ENCODE results near the gene TSHZ2. TPM values are rescaled to one million over a fixed set of nuclear protein-coding genes. Genes with fewer than 3 reads are reported as not detected.
"Not testable (repeated sequence)": the region's sequence is repeated elsewhere in the genome, so short reads cannot be mapped to it uniquely, and the experiment has no call there.

The TSHZ2 gene
- total RNA-seq, 1 donor from 2014 or later, result 0.77 TPM

GRCh38 chr20:53490620-53491019 is 518.5 kb downstream of the TSHZ2 start:
- no peak for DNase-seq (ENCODE audit: low read depth in 2 of 2)

GRCh38 chr20:53491462-53491861 is 519.3 kb downstream of the TSHZ2 start:
- no peak for DNase-seq (ENCODE audit: low read depth in 2 of 2)

DNA sequence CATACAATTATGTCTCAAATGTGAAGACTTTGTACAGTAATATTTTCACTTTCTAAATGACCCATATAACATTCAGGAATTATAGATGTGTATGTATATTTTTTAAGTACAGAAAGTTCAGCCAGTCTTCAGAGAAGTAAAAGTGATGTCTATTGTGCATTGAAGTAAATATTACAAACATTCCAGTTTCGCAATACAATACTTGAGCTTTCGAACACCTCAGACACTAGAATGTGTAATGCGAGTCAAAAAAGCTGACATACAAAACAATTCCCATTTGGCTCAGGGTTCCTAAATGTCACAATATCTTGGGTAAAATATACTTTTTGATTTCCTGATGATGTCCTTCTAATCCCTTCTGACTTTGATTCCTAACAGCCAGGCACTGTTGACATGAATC is 520.1 kb downstream of the TSHZ2 start:
- DNase-seq (ENCODE audit: low read depth in 2 of 2), result no peak

DNA sequence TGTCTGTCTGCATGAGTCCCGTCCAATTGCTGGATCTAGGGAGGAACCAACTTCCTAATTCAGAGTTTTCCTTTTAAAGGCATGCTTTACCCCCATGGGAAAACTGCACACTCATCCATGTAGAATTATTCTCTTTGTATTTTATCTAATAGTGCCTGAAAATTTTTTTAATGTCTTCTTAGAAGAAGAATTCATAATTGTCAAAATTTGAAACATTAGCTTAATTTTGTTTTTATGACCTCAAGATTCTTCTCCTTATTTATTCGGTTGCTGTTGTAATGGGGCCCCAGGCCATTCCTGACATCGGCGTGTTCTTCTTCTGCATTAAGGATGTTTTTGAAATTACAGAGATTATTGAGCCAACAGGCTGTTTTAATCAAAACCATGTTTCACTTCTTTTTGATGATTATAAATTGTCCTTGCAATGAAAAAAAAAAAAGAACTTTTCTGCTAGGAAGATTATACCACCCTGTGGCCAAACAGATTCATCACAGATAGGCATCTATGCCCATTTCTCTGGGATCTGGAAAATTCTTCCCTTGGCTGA is 521.2 kb downstream of the TSHZ2 start:
- no peak for DNase-seq (ENCODE audit: low read depth in 2 of 2)

DNA sequence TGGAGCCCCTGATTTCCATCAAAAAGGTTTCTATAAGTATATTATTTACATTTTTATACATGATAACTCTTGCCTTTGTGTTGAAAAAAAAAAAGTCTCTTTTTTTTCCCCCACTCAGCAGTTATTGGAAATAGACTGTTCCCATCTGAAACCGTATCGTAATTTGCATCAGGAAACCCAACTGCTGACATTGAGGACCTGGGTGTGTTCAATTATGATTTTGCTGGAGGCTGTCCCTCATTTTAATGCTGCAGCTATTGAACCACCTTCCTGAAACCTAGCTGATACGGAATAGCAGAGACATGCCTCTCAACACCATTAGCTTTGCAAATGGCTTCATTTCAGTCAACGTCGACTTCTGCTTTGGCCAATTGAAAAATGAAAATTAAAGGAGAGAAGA is 522.6 kb downstream of the TSHZ2 start:
- no peak for DNase-seq (ENCODE audit: low read depth in 2 of 2)

GRCh38 chr20:53495398-53496092 is 523.4 kb downstream of the TSHZ2 start:
- no peak for DNase-seq (ENCODE audit: low read depth in 2 of 2)

DNA sequence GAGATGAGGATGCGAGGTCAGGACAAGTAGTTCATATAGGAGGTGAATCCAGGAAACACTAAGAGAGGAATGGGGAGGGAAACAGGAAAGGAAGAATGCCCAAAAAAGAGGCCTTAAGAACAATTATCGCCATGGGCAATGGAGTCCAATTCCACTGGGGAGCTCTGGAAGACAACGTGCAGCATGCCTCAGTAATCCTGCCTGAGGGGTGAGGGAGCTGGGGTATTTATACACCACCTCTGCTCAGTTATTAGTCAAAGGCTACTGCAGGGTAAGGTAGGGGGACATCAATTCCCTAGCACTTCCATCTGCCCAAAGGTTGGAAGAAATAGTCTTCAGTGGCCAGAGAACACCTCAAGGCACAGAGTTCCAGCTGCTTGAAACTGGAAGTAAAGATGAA is 525.1 kb downstream of the TSHZ2 start:
- DNase-seq (ENCODE audit: low read depth in 2 of 2), result no peak

GRCh38 chr20:53498341-53498740 is 526.2 kb downstream of the TSHZ2 start:
- no peak for DNase-seq (ENCODE audit: low read depth in 2 of 2)

DNA sequence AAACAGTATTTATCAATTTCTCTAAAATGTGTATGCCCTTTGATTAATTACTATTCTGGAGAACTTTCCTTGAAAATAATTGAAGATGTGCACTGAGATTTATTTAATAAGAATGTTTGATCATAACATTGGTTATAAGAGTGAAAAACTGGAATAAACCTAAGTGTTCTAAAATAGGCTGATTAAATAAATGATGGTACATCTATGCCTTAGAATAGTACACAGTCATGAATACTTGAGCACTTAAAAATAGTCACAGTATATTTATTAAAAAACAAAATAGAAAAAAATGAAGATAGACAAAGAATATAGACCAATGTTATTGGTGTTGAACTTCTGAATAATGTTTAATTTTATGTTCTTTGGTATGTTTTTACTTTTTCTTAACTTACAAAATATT is 528.5 kb downstream of the TSHZ2 start:
- DNase-seq (ENCODE audit: low read depth in 2 of 2), result no peak

GRCh38 chr20:53502820-53503219 is 530.7 kb downstream of the TSHZ2 start:
- no peak for DNase-seq (ENCODE audit: low read depth in 2 of 2)

GRCh38 chr20:53503517-53503919 is 531.4 kb downstream of the TSHZ2 start:
- no peak for DNase-seq (ENCODE audit: low read depth in 2 of 2)

DNA sequence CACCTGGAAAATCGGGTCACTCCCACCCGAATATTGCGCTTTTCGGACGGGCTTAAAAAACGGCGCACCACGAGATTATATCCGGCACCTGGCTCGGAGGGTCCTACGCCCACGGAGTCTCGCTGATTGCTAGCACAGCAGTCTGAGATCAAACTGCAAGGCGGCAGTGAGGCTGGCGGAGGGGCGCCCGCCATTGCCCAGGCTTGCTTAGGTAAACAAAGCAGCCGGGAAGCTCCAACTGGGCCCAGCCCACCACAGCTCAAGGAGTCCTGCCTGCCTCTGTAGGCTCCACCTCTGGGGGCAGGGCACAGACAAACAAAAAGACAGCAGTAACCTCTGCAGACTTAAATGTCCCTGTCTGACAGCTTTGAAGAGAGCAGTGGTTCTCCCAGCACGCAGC is 531.9 kb downstream of the TSHZ2 start:
- DNase-seq (ENCODE audit: low read depth in 2 of 2), result not testable (repeated sequence)

DNA sequence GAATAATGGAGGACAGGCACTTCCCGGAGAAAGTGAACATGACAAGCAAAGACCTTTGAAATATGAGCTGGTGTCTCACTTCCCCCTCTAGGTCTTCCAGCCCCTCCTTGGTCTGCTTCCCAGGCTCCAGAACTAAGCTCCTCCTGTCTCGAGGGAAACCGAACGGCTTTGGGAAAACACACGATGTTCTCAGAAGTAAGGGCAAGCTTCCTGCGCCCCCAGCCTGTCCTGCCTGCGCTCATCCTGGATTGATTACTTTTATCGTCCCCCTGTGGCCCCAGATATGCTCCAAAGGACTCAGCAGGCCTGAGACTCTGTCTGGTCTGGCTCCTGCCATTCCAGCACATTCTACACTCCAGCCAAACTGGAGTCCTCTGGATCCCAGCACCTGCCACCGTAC is 538.1 kb downstream of the TSHZ2 start:
- no peak for DNase-seq (ENCODE audit: low read depth in 2 of 2)

DNA sequence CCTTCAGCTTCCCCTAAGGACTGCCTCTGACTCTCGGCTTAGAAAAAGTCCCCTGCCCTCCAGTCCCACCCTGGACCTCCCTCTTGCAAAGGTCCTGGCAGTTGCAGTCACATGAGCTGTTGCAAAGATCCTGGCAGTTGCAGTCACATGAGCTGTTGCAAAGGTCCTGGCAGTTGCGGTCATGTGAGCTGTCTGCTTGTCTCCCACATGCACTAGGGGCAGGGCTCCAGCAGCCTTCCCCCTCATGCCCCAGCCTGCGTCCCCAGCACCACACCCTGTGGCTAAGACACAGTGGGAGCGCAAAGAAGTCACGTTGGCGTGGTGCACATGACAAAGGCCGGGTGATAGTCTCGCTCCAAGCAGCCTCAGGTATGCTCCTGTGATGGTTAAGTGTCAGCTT is 538.5 kb downstream of the TSHZ2 start:
- DNase-seq (ENCODE audit: low read depth in 2 of 2), result no peak

GRCh38 chr20:53512076-53512475 is 539.9 kb downstream of the TSHZ2 start:
- no peak for DNase-seq (ENCODE audit: low read depth in 2 of 2)

DNA sequence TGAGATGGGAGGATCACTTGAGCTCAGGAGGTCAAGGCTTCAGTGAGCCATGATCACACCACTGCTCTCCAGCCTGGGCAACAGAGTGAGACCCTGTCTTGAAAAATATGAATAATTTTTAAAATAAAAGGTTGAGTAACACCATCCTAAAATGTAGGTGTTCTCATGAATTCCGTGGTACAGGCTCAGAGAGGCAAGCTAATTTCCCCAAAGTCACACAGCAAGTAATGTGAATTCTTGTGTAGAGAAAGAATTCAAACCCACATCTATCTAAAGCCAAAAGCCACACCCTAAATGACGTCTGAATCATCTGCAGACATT is 541.0 kb downstream of the TSHZ2 start:
- no peak for DNase-seq (ENCODE audit: low read depth in 2 of 2)

DNA sequence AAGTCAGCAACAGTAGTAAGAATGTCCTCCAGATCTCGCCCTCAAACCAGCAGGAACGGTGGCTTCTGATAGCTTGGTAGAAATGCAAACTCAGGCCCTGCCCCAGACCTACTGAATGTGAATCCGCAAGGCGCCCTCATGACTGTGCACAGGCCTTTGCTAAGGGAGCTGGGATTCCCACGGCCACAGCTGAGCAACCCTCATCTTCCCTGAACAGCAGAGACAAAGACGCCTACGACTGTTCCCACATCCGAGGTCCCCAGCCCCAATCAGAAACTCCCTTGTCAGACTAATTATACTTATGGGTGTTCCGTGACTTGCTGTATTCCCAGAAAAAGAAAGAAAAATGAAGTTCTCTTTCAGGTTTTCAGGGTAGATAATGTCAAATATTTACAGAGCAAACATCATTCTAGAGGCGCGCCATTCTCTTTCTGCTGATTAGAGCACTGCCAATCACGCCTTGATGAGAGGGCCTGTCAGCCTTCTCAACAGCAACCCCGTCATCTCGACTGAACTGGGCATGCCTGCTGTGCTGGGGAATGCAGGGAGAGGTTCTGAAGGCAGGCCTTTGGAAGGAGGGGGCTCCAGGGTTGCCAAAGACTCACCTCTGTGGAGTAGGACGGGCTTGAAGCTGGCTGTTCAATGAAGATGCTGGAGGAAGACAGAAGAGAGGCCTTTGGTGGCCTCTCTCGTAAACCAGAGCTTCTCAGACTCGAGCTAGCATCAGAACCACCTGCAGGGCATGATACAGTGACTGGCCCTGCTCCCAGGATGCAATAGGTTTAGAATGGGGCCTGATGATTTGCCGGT is 541.5 kb downstream of the TSHZ2 start:
- DNase-seq (ENCODE audit: low read depth in 2 of 2), result no peak

GRCh38 chr20:53515749-53516148 is 543.6 kb downstream of the TSHZ2 start:
- DNase-seq (ENCODE audit: low read depth in 2 of 2), result no peak

GRCh38 chr20:53517146-53517545 is 545.0 kb downstream of the TSHZ2 start:
- peak in 1 of 2 donors; percentile 37 for DNase-seq (ENCODE audit: low read depth in 2 of 2)

- DNase-seq (ENCODE audit: low read depth in 2 of 2), result not testable (repeated sequence)
Measured at GRCh38 chr20:53521421-53521820, 549.3 kb downstream of the TSHZ2 start.

GRCh38 chr20:53522026-53522425 is 549.9 kb downstream of the TSHZ2 start:
- no peak for DNase-seq (ENCODE audit: low read depth in 2 of 2)

DNA sequence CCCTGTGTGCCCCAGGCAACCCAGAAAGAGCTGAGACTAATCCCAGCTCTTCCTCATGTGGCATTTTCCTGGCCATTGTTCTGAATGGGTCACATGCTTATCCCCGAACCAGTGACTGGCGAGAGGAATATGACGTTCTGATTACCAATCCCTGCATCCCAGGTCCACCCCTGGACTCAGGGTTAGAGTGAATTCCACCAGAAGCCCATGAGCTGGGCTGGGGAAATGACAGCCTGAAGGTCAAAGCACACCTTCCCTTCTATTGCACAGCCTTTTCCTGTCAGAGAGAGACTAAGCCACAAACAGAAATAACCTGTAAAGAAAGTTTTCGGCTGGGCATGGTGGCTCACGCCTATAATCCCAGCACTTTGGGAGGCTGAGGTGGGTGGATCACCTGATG is 550.5 kb downstream of the TSHZ2 start:
- DNase-seq (ENCODE audit: low read depth in 2 of 2), result peak in 1 of 2 donors; percentile 45

GRCh38 chr20:53523615-53524014 is 551.5 kb downstream of the TSHZ2 start:
- not testable (repeated sequence) for DNase-seq (ENCODE audit: low read depth in 2 of 2)

Data from dermis microvascular lymphatic vessel endothelial cell (primary cell).